ENCODE results near the gene STX8.

DNA sequence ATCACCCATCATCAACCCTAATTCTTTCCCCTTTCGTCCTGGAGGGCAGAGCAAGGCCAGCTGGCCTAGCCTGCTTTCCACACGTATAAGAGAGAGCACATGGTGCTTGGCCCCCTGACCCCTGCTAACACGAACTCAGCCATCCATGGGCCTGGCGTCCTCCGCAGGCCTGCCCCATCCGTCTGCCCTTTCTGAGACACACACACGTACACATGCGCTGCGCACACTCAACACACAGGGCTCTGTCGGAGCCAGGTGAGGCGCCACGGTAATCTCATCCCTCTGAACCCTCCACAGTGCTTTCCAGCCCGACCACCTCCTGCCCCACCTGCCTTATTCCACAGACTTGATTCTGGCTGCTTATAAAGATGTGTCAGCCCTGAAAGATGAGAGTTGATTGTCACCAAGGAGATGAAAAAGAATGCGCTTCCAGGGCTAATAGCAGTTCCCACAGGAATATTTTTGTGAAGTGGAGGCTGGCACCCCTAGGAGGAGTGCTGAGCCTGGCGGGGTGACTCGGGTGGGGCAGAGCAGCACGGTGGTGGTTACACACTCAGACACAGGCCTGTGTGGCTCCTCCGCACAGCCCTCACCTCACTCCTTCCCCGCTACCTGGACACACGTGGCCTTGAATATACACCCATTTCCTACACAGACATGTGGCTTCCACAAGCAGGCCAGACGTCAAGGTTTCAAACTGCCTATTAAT lies 326.2 kb downstream of the STX8 start:
- TF ChIP-seq, protein P1, sequence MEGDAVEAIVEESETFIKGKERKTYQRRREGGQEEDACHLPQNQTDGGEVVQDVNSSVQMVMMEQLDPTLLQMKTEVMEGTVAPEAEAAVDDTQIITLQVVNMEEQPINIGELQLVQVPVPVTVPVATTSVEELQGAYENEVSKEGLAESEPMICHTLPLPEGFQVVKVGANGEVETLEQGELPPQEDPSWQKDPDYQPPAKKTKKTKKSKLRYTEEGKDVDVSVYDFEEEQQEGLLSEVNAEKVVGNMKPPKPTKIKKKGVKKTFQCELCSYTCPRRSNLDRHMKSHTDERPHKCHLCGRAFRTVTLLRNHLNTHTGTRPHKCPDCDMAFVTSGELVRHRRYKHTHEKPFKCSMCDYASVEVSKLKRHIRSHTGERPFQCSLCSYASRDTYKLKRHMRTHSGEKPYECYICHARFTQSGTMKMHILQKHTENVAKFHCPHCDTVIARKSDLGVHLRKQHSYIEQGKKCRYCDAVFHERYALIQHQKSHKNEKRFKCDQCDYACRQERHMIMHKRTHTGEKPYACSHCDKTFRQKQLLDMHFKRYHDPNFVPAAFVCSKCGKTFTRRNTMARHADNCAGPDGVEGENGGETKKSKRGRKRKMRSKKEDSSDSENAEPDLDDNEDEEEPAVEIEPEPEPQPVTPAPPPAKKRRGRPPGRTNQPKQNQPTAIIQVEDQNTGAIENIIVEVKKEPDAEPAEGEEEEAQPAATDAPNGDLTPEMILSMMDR (IDR thresholded peaks at IDR 0.05; ENCODE audit: low read depth, low read length, missing input control): no peak
- no peak for TF ChIP-seq ZBTB33 (IDR thresholded peaks at IDR 0.05)
- TF ChIP-seq GABPA (IDR thresholded peaks at IDR 0.05 in 1 of 2, conservative IDR thresholded peaks at IDR 0.05 in 1 of 2): no peak
- TF ChIP-seq SP1 (IDR thresholded peaks at IDR 0.05): no peak
- no peak for TF ChIP-seq RAD21 (IDR thresholded peaks at IDR 0.05)
- TF ChIP-seq YY1 (IDR thresholded peaks at IDR 0.05): no peak
- TF ChIP-seq MAX (IDR thresholded peaks at IDR 0.05): no peak
- no peak for TF ChIP-seq JUND (IDR thresholded peaks at IDR 0.05)
- TF ChIP-seq NR2F2 (IDR thresholded peaks at IDR 0.05): no peak

Data from liver (tissue), 3 donors.